Measurements from ENCODE around the gene SSTR3.

The SSTR3 gene

DNA sequence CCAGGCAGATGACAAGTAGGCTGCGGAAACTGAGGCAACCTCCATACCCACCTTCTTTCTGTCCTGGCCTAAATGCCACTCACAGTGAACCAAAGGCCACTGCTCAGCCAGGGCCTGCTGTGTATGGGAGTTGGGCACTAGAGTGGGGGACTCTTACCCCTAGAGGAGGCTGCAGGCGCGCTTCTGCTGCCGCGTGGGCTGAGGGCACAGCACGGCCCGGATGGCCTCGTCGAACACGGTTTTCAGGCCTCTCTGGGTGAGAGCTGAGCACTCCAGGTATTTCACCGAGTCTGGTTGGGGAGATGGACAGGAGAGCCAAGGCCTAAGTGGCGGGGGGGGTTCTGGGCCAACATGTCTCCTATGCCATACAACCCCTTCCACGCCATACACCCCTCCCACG lies 14.2 kb upstream of the SSTR3 start:
- Mint-ChIP-seq H3K9me3 (peaks cover 4% of the 10 kb centered on the region), H3K4me1 (ENCODE audit: low read depth) (peaks cover 84% of the 10 kb centered on the region), H3K4me3 (no peak overlapping the region), H3K27ac (peak overlapping the region; percentile 84), H3K36me3 (ENCODE audit: low read depth) (peaks cover 83% of the 10 kb centered on the region), H3K27me3 (ENCODE audit: low read depth) (no peaks in the 10 kb centered on the region)

GRCh38 chr22:37226087-37226486 lies 13.8 kb upstream of the SSTR3 start:
- H3K36me3 Mint-ChIP-seq (ENCODE audit: low read depth), result peaks cover 83% of the 10 kb centered on the region

GRCh38 chr22:37225481-37225880 lies 13.2 kb upstream of the SSTR3 start:
- Mint-ChIP-seq H3K36me3 (ENCODE audit: low read depth) (peaks cover 83% of the 10 kb centered on the region), H3K9me3 (peaks cover 14% of the 10 kb centered on the region), H3K27me3 (ENCODE audit: low read depth) (no peaks in the 10 kb centered on the region), H3K4me1 (ENCODE audit: low read depth) (peaks cover 84% of the 10 kb centered on the region), H3K27ac (peak overlapping the region; percentile 93), H3K4me3 (peak overlapping the region; percentile 17)

More at GRCh38 chr22:37226087-37226486, 13.8 kb upstream of the SSTR3 start:
- peak overlapping the region; percentile 84 for H3K27ac Mint-ChIP-seq
- H3K4me1 Mint-ChIP-seq (ENCODE audit: low read depth), result peaks cover 84% of the 10 kb centered on the region
- H3K27me3 Mint-ChIP-seq (ENCODE audit: low read depth), result no peaks in the 10 kb centered on the region
- peaks cover 9% of the 10 kb centered on the region for H3K9me3 Mint-ChIP-seq
- H3K4me3 Mint-ChIP-seq, result peak overlapping the region; percentile 38

- Mint-ChIP-seq H3K4me1 (ENCODE audit: low read depth) (peaks cover 85% of the 10 kb centered on the region), H3K27me3 (ENCODE audit: low read depth) (no peaks in the 10 kb centered on the region), H3K4me3 (peak overlapping the region; percentile 17)
These were observed 12.6 kb upstream of the SSTR3 start for GRCh38 chr22:37224757-37225420.

GRCh38 chr22:37223965-37224551 lies 11.8 kb upstream of the SSTR3 start:
- H3K9me3 Mint-ChIP-seq, result peaks cover 14% of the 10 kb centered on the region
- H3K27me3 Mint-ChIP-seq (ENCODE audit: low read depth), result no peaks in the 10 kb centered on the region
- H3K36me3 Mint-ChIP-seq (ENCODE audit: low read depth), result peaks cover 83% of the 10 kb centered on the region
- H3K27ac Mint-ChIP-seq, result peak overlapping the region; percentile 93
- H3K4me1 Mint-ChIP-seq (ENCODE audit: low read depth), result peaks cover 86% of the 10 kb centered on the region
- peak overlapping the region; percentile 73 for H3K4me3 Mint-ChIP-seq

More at GRCh38 chr22:37224757-37225420, 12.6 kb upstream of the SSTR3 start:
- H3K36me3 Mint-ChIP-seq (ENCODE audit: low read depth), result peaks cover 83% of the 10 kb centered on the region
- H3K9me3 Mint-ChIP-seq, result peaks cover 14% of the 10 kb centered on the region
- peak overlapping the region; percentile 93 for H3K27ac Mint-ChIP-seq

DNA sequence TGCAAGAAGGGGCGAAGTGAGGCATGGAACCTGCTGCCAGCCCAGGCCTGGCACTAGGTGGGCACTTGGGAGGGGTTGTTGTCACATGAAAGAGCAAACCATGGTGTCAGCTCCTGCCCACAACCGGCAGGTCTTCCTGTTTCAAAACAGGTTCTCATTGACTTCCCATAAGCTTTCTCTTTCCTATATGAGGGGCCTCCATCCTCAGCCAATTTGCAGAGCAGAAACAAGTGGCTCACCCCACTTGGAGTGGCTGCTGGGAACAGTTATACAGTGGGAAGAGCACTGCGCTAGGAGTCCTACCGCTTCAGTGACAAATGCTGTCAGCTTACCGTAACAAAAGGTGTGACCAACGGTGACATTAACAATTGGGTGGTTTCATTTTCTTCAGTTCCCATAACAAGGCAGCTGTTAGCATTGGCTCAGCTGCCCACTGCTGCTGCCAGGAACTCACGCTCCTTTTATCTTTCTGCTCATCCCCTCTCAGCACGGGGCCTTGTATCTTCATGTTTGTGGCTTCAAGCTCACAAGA lies 10.2 kb upstream of the SSTR3 start:
- peaks cover 77% of the 10 kb centered on the region for H3K36me3 Mint-ChIP-seq (ENCODE audit: low read depth)
- peak overlapping the region; percentile 93 for H3K27ac Mint-ChIP-seq
- peaks cover 83% of the 10 kb centered on the region for H3K4me1 Mint-ChIP-seq (ENCODE audit: low read depth)
- no peaks in the 10 kb centered on the region for H3K27me3 Mint-ChIP-seq (ENCODE audit: low read depth)
- peak overlapping the region; percentile 73 for H3K4me3 Mint-ChIP-seq
- peaks cover 14% of the 10 kb centered on the region for H3K9me3 Mint-ChIP-seq

GRCh38 chr22:37221424-37222333 lies 9.4 kb upstream of the SSTR3 start:
- peaks cover 87% of the 10 kb centered on the region for H3K4me1 Mint-ChIP-seq (ENCODE audit: low read depth)
- H3K36me3 Mint-ChIP-seq (ENCODE audit: low read depth), result peaks cover 81% of the 10 kb centered on the region
- H3K4me3 Mint-ChIP-seq, result peak overlapping the region; percentile 73
- H3K9me3 Mint-ChIP-seq, result peaks cover 14% of the 10 kb centered on the region
- no peaks in the 10 kb centered on the region for H3K27me3 Mint-ChIP-seq (ENCODE audit: low read depth)
- H3K27ac Mint-ChIP-seq, result peak overlapping the region; percentile 93

- peaks cover 14% of the 10 kb centered on the region for H3K9me3 Mint-ChIP-seq
- peaks cover 80% of the 10 kb centered on the region for H3K4me1 Mint-ChIP-seq (ENCODE audit: low read depth)
- H3K27me3 Mint-ChIP-seq (ENCODE audit: low read depth), result no peaks in the 10 kb centered on the region
- peaks cover 76% of the 10 kb centered on the region for H3K36me3 Mint-ChIP-seq (ENCODE audit: low read depth)
- H3K27ac Mint-ChIP-seq, result peak overlapping the region; percentile 93
- H3K4me3 Mint-ChIP-seq, result peak overlapping the region; percentile 78
These were observed 8.3 kb upstream of the SSTR3 start for GRCh38 chr22:37220543-37220981.

DNA sequence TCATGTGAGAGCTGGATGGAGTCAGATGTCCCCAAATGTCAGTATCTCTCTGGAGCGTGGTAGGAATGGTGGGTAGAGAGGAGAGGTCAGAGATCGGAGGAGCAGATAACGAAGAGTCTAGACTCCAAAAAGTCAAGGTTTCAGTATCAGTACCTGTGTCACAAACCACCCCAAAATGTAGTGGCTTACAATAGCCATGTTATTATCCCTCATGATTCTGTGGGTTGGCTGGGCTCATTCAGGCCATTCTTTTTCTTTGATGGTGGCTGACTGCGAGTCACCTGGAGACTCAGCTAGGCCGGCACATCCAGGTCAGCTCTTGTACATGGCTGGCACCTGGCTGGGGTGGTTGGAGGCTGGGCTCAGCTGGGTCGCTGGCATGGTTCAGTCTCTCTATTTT lies 7.3 kb upstream of the SSTR3 start:
- H3K4me3 Mint-ChIP-seq, result peak overlapping the region; percentile 78
- peaks cover 67% of the 10 kb centered on the region for H3K36me3 Mint-ChIP-seq (ENCODE audit: low read depth)
- H3K9me3 Mint-ChIP-seq, result peaks cover 14% of the 10 kb centered on the region
- peak overlapping the region; percentile 93 for H3K27ac Mint-ChIP-seq
- H3K27me3 Mint-ChIP-seq (ENCODE audit: low read depth), result no peaks in the 10 kb centered on the region
- H3K4me1 Mint-ChIP-seq (ENCODE audit: low read depth), result peaks cover 70% of the 10 kb centered on the region

DNA sequence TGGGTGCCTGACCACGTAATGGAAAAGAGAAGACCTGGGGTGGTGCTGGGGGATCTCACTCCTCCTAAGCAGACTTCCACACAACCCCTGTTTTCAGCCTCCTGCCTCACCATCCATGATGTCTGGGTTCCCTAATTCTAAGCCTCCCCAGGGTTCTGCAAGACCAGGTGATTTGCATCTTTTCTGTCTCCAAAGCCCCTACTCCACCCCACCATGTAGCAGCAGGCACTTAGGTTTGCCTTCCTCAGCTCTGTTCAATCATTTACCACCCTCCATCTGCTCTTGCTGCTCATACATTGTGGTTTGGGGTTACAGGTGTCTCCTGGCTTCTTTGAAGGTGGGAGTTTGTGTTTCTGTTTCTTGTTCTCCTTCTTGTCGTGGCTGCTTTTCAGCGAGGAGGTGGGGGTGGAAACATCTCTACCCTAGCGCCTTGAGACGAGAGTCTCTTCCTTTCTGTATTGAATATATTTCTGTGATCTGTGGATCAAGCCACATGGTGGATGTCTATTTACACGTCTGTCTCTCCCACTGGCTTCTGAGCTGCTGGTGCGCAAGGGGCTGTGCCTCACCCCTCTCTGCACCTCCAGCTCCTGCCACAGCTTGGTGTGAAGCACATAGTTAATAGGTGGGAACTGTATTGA lies 6.6 kb upstream of the SSTR3 start:
- peaks cover 61% of the 10 kb centered on the region for H3K36me3 Mint-ChIP-seq (ENCODE audit: low read depth)
- H3K4me3 Mint-ChIP-seq, result peak overlapping the region; percentile 78
- H3K27me3 Mint-ChIP-seq (ENCODE audit: low read depth), result no peaks in the 10 kb centered on the region
- peaks cover 14% of the 10 kb centered on the region for H3K9me3 Mint-ChIP-seq
- peaks cover 65% of the 10 kb centered on the region for H3K4me1 Mint-ChIP-seq (ENCODE audit: low read depth)
- H3K27ac Mint-ChIP-seq, result peak overlapping the region; percentile 93

DNA sequence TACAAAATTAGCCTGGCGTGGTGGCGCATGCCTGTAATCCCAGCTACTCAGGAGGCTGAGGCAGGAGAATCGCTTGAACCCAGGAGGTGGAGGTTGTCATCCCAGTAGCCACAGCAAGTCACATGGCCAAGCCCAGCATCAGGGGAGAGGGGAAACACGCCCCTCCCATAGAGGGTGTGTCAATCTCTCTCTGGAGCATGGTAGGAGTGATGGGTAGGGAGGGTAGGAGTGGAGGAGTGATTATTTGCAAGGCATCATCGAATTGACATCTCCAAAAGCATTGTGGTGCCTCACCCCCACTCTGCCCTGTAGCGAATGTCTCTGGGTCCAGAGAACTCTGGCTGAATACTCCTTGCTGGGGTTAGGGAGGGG lies 6.1 kb upstream of the SSTR3 start:
- Mint-ChIP-seq H3K27me3 (ENCODE audit: low read depth) (no peaks in the 10 kb centered on the region), H3K27ac (peak overlapping the region; percentile 93), H3K4me3 (peak overlapping the region; percentile 78), H3K4me1 (ENCODE audit: low read depth) (peaks cover 60% of the 10 kb centered on the region), H3K36me3 (ENCODE audit: low read depth) (peaks cover 56% of the 10 kb centered on the region), H3K9me3 (peaks cover 14% of the 10 kb centered on the region)

- no peak overlapping the region for H3K27ac Mint-ChIP-seq
- peaks cover 31% of the 10 kb centered on the region for H3K36me3 Mint-ChIP-seq (ENCODE audit: low read depth)
- H3K27me3 Mint-ChIP-seq (ENCODE audit: low read depth), result no peaks in the 10 kb centered on the region
These were observed 3.6 kb upstream of the SSTR3 start for GRCh38 chr22:37215890-37216289.

GRCh38 chr22:37214731-37215030 lies 2.4 kb upstream of the SSTR3 start:
- Mint-ChIP-seq H3K27me3 (ENCODE audit: low read depth) (no peaks in the 10 kb centered on the region), H3K4me3 (no peak overlapping the region), H3K4me1 (ENCODE audit: low read depth) (peaks cover 25% of the 10 kb centered on the region), H3K36me3 (ENCODE audit: low read depth) (peaks cover 23% of the 10 kb centered on the region), H3K27ac (no peak overlapping the region), H3K9me3 (no peaks in the 10 kb centered on the region)

More at GRCh38 chr22:37215890-37216289, 3.6 kb upstream of the SSTR3 start:
- no peak overlapping the region for H3K4me3 Mint-ChIP-seq
- peaks cover 4% of the 10 kb centered on the region for H3K9me3 Mint-ChIP-seq
- H3K4me1 Mint-ChIP-seq (ENCODE audit: low read depth), result peaks cover 37% of the 10 kb centered on the region
